Muscle of leg (tissue), 11 donors: ENCODE results near the gene PLGRKT. TPM values are rescaled to one million over a fixed set of nuclear protein-coding genes. Genes with fewer than 3 reads are reported as not detected.
"Not testable (repeated sequence)": the region's sequence is repeated elsewhere in the genome, so short reads cannot be mapped to it uniquely, and the experiment has no call there.

Experiments
- DNase-seq: peaks from one replicate; pipeline ENCODE4 v3.0.0; 2013
- H3K27ac ChIP-seq: one replicate; pipeline ENCODE4 v1.5.1; 2013; ENCODE audit warnings: mild to moderate bottlenecking, low read length, control low read depth
- H3K27me3 ChIP-seq: one replicate; pipeline ENCODE4 v1.6.1; 2013; ENCODE audit warnings: low read length; ENCODE audit not compliant: control insufficient read depth, insufficient read depth
- H3K36me3 ChIP-seq: one replicate; pipeline ENCODE4 v1.6.1; 2013; ENCODE audit warnings: low read length; ENCODE audit not compliant: control insufficient read depth, insufficient read depth
- H3K4me1 ChIP-seq: one replicate; pipeline ENCODE4 v1.6.1; 2013; ENCODE audit warnings: low read length; ENCODE audit not compliant: control insufficient read depth, insufficient read depth
- H3K4me3 ChIP-seq: one replicate; pipeline ENCODE4 v1.5.1; 2013; ENCODE audit warnings: low read length, control low read depth
- H3K9me3 ChIP-seq: replicated peaks from 2 replicates; pipeline ENCODE4 v1.6.1; 2013; ENCODE audit warnings: low read depth, low read length; ENCODE audit not compliant: control insufficient read depth
- WGBS: methylation state at CpG from one replicate; pipeline ENCODE4 v1.1.5; 2013; ENCODE audit warnings: missing lambda C conversion rate; ENCODE audit not compliant: insufficient coverage; 5-methylcytosine and 5-hydroxymethylcytosine counted together
- polyA plus RNA-seq, 8 donors: library from polyadenylated mRNA; unstranded; fragments of 120-200 nt; gene quantifications; one replicate each; pipeline versions ENCODE4 v1.2.1 to v1.2.3, GENCODE V29; 2013; ENCODE audit warnings: inconsistent platforms in 1 of 8, low replicate concordance in 1 of 8; ENCODE audit not compliant: insufficient read length in 8 of 8, insufficient read depth in 1 of 8
- total RNA-seq: library from RNA; stranded (reverse); fragments of 120-200 nt; gene quantifications from one replicate; pipeline ENCODE4 v1.2.4, GENCODE V29; 2013

Gene PLGRKT
- total and polyA plus RNA-seq, 9 donors: 27.4 to 33.7 (median 30.9) TPM

DNA sequence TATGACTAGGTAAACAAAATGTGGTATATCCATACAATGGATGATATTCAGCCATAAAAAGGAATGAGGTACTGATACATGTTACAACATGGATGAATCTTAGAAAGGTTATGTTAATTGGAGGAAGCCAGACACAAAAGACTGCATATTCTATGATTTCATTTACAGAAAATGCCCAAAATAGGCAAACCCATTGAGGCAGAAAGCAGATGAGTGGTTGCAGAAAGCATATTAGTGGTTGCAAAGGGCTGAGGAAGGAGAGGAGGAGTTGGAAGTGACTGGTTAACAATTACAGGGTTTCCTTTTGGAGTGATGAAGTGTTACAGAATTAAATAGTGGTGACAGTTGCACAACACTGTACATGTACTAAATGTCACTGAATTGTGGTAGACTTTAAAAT, 17.7 kb downstream of the PLGRKT start:
- Histone ChIP-seq H3K36me3 (peaks cover 7% of the 10 kb centered on the region), H3K4me3 (no peak overlapping the region), H3K27me3 (no peaks in the 10 kb centered on the region), H3K9me3 (no peaks in the 10 kb centered on the region), H3K27ac (no peak overlapping the region), H3K4me1 (no peaks in the 10 kb centered on the region)
- no peak for DNase-seq

DNA sequence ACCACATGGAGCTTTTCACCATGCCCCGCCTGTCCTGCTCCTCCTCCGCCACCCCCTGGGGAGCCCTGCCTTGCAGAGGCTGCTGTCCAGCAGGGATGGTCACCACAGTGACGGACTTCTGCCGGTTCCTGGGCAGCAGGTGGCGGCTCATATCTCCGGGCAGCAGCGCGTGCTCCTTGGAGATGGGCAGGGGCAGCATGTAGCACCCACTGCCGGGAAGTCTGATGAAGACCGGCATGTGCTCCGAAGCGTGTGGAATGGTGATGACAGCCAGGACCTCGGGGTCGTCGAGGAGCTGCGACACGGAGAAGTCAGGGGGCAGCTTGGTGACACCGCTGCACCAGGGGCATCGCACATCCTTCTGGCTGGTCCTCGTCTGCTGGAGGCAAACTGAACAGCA, 19.2 kb downstream of the PLGRKT start:
- Histone ChIP-seq H3K4me1 (no peaks in the 10 kb centered on the region), H3K9me3 (no peaks in the 10 kb centered on the region), H3K4me3 (no peak overlapping the region), H3K27me3 (no peaks in the 10 kb centered on the region), H3K27ac (no peak overlapping the region), H3K36me3 (peaks cover 7% of the 10 kb centered on the region)
- WGBS: 92% methylated on average over 20 of the region's 20 CpGs
- no peak for DNase-seq

DNA sequence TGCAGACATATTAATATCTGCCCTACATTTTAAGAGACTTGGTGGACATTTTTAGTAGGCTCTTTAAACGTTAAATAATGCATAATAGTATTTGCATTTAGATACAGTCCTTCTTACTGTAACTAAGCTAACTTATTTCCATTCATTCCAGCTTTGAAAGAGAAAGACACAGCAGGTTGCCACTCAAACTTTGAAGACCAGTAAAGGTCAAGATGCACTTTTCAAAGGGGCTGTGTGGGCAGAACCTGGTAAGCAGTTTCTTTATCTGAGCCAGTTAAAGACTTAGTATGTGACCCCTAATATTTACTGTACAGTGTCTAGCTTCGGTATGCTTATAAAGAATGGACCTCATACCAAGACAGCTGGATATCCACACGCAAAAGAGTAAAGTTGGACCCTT, 20.8 kb downstream of the PLGRKT start:
- no peak overlapping the region for H3K4me3 ChIP-seq
- no peak overlapping the region for H3K27ac ChIP-seq
- no peaks in the 10 kb centered on the region for H3K4me1 ChIP-seq
- no peak for DNase-seq
- H3K36me3 ChIP-seq: peaks cover 7% of the 10 kb centered on the region
- no peaks in the 10 kb centered on the region for H3K9me3 ChIP-seq
- no peaks in the 10 kb centered on the region for H3K27me3 ChIP-seq
- WGBS: no CpG with 5 or more reads among the region's 3 CpGs

DNA sequence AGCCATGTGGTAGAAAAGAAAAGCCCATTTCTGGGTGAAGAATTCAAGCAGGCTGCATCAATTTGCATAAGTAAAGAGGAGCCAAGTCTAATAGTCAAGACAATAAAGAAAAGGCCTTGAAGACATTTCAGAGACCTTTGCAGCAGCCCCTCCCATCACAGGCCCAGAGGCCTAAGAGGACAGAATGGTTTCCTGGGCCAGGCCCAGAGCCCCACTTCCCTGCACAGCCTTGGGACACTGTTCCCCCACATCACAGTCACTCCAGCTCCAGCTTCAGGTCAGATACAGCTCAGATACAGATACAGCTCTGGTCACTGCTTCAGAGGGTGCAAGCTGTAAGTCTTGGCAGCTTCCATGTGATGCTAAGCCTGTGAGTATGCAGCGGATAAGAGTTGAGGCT, 29.1 kb downstream of the PLGRKT start:
- Histone ChIP-seq H3K4me3 (no peak overlapping the region), H3K36me3 (no peaks in the 10 kb centered on the region), H3K9me3 (peaks cover 13% of the 10 kb centered on the region), H3K4me1 (no peaks in the 10 kb centered on the region), H3K27me3 (no peaks in the 10 kb centered on the region), H3K27ac (no peak overlapping the region)
- whole genome bisulfite sequencing: 100% methylated on average over 1 of the region's 1 CpG
- DNase-seq: no peak

DNA sequence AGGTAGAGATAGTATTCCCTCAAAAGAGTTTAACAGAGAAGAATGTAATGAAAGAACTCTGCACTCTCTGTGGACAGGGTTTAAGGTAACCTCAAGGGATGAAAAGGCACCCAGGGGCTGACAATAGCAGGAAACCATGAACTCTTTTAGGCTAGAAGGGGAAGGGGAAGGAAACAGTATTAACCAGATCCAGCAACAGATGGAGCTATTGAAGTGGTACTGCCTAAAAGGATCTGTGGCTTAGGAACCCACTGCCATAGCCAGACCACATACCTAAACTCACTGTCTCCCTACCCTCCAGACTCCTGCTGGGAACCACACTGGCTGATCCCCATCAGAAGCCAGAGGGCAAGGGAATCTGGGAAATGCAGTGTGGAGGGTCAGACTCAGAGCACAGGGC, 35.5 kb downstream of the PLGRKT start:
- no peaks in the 10 kb centered on the region for H3K4me1 ChIP-seq
- DNase-seq: no peak

DNA sequence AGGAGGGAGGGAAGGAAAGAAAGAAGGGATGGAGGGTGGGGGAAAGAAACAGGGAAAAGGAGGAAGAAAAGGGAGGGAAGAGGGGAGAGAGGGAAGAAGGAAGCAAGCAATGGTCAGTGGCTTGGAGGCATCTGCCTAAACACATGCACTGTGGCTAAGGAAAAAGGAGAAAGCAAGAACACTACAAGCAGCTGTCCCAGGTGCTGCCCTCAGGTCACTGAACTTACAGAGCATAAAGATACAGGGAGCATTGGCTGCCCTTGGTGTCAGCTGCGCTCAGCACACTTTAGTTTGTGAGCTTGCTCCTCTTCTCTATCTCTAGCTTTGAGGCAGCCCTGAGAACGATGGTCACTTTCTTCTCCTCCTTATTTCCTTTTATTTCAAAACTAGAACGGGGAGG, 40.2 kb downstream of the PLGRKT start:
- not testable (repeated sequence) for DNase-seq, H3K27me3 ChIP-seq, H3K36me3 ChIP-seq, H3K4me1 ChIP-seq, H3K9me3 ChIP-seq, H3K4me3 ChIP-seq, H3K27ac ChIP-seq
- 100% methylated on average over 1 of the region's 3 CpGs for WGBS

More for the DNA sequence above, 35.5 kb downstream of the PLGRKT start:
- Histone ChIP-seq H3K27me3 (no peaks in the 10 kb centered on the region), H3K9me3 (no peaks in the 10 kb centered on the region), H3K36me3 (no peaks in the 10 kb centered on the region), H3K27ac (no peak overlapping the region), H3K4me3 (no peak overlapping the region)

DNA sequence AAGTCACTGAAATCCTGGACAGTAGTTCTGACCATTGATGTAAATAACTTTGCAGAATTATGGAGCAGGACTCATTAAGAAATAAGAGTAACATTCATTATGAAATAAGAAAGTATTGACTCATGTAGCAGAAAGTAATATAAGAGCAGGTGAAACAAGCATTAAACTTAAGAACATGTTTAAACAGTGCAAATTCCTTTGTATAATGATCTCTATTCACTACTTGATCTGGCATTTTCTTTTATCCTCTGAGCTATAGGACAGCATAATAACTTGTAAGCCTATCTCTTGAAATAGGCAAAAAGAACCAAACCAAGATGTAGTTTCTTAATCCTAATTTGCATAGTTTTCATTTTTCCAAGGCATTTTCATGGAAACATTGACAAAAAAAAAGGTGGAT, 42.3 kb downstream of the PLGRKT start:
- Histone ChIP-seq H3K27ac (no peak overlapping the region), H3K36me3 (no peaks in the 10 kb centered on the region), H3K4me1 (no peaks in the 10 kb centered on the region), H3K4me3 (no peak overlapping the region), H3K27me3 (no peaks in the 10 kb centered on the region), H3K9me3 (no peaks in the 10 kb centered on the region)
- no peak for DNase-seq

DNA sequence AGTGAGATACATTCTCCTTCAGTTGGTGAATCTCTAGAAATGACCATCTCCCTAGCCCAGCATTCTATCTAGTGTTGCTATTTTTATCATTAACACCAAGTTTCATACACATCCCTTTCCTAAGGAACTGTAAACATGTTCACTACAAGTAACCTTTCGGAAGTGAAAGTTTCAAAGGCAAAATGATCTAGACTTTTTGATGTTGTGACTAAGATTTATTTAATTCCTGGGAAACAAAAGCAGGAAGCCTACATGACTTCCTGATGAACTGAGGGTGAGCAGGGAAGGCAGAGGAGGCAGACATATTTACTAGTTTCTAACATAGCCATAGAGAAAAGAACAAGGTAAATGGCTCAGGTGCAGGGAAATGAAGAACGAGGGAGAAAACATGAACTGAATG, 43.7 kb downstream of the PLGRKT start:
- H3K27me3 ChIP-seq, H3K9me3 ChIP-seq, H3K27ac ChIP-seq, H3K4me3 ChIP-seq, DNase-seq, H3K4me1 ChIP-seq, H3K36me3 ChIP-seq: not testable (repeated sequence)
- WGBS: no CpG with 5 or more reads among the region's 2 CpGs

DNA sequence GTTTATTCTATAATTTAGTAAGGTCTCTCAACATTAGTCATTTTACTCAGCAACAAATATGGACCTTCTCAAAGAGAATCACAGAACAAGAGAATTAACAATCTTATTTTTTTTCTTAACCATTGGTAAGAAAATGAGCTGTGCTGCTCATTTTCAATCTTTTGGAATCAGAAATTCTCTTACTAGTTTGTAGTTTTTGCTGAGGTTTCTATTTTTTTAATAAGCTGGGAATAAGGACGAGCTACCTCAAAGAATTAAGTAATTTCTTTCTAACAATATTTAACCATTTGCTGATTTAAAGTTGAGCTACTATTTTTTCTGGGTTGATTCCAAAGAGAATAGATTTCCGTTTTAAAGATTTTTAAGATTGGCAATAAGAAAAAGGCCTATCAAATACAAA, 44.2 kb downstream of the PLGRKT start:
- Histone ChIP-seq H3K4me1 (no peaks in the 10 kb centered on the region), H3K36me3 (no peaks in the 10 kb centered on the region), H3K27ac (no peak overlapping the region), H3K9me3 (no peaks in the 10 kb centered on the region), H3K27me3 (no peaks in the 10 kb centered on the region), H3K4me3 (no peak overlapping the region)
- WGBS: no CpG with 5 or more reads among the region's 2 CpGs
- DNase-seq: no peak

DNA sequence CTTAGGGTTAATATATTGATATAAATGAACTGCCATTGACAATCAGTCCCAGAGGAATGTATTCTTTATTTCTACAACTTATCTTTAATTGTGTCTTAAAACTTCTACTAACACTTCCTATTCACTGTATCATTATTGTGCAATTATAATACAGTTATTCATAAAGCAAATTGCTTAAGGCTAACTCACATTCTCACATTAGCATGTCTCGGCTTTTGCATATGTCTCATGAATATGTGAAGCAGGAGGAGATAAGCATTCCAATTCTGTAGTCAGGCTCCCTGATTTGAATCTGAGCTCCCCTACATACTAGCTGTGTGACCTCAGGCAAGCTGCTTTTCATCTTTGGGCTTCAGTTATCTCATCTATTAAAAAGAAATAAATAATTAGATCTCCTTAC, 45.4 kb downstream of the PLGRKT start:
- Histone ChIP-seq H3K27me3 (no peaks in the 10 kb centered on the region), H3K36me3 (no peaks in the 10 kb centered on the region), H3K27ac (no peak overlapping the region), H3K9me3 (no peaks in the 10 kb centered on the region), H3K4me3 (no peak overlapping the region), H3K4me1 (no peaks in the 10 kb centered on the region)
- no CpG with 5 or more reads among the region's 1 CpG for WGBS
- DNase-seq: no peak

DNA sequence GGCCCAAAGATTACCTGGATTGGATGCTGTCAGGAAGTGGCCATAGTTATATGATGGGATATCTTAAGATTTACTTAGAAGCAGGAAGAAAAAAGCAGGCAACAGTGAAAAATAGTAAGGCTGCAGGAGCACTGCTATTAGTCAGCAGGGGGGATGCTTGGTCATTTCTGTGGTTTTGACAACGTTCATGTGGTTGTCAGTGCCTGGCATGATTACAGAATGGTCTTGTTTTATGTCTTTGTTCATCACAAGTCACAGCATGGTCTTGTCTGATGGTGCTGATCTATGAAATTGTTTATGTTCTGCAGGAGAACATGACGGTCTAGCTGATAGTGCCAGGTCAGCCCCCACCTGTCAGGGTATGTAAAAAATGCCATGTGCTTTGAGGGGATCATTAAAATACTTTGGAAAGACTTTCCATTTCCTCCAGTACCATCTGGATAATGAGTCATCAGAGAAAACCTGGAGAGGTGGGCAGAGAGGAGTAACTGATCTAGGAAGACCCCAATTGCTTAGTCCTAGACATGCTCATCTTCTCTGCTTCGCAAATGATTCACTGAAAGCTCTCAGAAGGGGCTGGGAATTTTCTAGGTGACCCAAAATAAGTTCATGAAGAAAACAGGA, 48.5 kb downstream of the PLGRKT start:
- 41% methylated on average over 2 of the region's 3 CpGs for WGBS
- Histone ChIP-seq H3K9me3 (no peaks in the 10 kb centered on the region), H3K27me3 (no peaks in the 10 kb centered on the region), H3K4me3 (no peak overlapping the region), H3K36me3 (no peaks in the 10 kb centered on the region), H3K27ac (no peak overlapping the region), H3K4me1 (no peaks in the 10 kb centered on the region)
- no peak for DNase-seq
